Posterior cingulate gyrus (tissue), 11 donors: ENCODE results near the gene PLXNC1.

Source experiments
- DNase-seq, 10 donors: peaks; one replicate each; pipeline versions ENCODE4 v3.0.0 to v3.0.0-alpha.2; 2020 to 2021; ENCODE audit warnings: mixed read lengths in 3 of 10
- intact Hi-C: fragments of 100-400 bp; cut with DNase I; formaldehyde crosslinking; loops from one replicate; pipeline ENCODE4 v1.15.1; 2023

PLXNC1 gene

GRCh38 chr12:94260717-94261116 lies 112.3 kb downstream of the PLXNC1 start:
- intact Hi-C loops, result no loop called here
- no peak for DNase-seq

GRCh38 chr12:94261119-94261518 lies 112.7 kb downstream of the PLXNC1 start:
- intact Hi-C loops, result no loop called here
- DNase-seq, result no peak

GRCh38 chr12:94261786-94262185 lies 113.4 kb downstream of the PLXNC1 start:
- no peak for DNase-seq
- intact Hi-C loops, result no loop called here

- peak; percentile 60 to 96 (median 72) for DNase-seq
- intact Hi-C loops, result no loop called here
Measured at GRCh38 chr12:94262228-94263010, 114.0 kb downstream of the PLXNC1 start.

GRCh38 chr12:94263011-94263811 lies 114.8 kb downstream of the PLXNC1 start:
- intact Hi-C loops, result no loop called here
- no peak for DNase-seq

DNA sequence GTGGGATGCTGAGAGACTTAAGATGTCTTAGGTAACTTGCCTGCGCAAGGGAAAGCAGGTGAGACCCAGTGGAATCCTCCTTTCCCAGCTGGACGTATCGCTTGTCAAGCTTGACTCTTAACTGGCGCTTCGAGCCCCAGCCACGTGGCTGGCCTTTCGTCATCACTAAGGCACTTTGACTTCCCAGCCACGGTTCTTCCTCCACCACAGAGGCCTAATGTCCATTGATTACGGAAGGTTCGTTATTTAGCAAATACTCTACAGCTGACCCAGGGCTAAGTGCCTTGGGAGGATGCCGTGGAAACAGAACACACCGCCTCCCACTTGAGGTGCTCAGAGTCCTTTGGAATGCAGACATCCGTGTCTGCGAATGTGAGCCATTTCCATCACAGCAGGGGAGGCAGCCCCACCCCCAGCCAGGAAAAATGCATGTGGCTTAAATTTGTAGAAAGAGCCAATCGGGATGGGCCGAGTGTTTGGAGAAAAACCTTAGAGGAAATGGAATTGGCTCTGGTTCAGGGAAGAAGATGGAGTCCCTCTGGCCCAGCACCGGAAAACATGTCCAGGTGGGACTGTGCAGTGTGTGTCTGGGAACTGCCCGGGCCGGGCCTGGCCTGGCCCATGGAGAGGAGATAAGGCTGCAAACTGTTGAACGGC lies 115.7 kb downstream of the PLXNC1 start:
- intact Hi-C loops, result no loop called here
- no peak for DNase-seq

DNA sequence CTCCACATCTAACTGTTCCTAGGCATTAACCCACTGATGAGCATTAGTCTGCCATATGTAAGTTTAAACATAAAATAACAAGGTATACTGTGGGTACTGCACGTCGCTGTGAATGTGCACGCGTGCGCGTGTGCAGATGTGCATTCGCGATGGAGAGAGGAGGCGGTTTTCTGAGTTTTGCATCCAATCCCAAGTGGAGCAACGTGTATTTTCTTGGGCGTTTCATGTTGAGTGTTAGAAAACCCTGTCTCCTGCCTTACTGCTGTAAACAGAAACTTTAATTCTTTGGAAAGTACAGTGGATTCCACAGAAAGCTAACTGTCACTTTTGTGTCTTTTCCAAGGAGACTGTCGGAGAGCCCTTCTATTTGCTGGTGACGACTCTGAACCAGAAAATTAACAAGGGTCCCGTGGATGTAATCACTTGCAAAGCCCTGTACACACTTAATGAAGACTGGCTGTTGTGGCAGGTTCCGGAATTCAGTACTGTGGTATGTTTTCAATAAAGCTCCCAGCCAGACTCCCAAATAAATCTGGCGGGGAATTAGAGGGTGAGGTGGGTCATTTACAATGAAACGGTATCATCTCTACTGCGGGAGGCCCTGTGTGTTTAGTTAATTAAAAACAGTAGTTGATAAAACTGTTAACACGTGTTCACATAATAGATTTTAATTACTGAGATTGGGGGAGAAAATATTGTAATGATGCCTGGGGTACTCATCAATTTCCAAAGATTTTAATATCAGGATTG lies 116.5 kb downstream of the PLXNC1 start:
- intact Hi-C loops, result no loop called here
- no peak for DNase-seq

DNA sequence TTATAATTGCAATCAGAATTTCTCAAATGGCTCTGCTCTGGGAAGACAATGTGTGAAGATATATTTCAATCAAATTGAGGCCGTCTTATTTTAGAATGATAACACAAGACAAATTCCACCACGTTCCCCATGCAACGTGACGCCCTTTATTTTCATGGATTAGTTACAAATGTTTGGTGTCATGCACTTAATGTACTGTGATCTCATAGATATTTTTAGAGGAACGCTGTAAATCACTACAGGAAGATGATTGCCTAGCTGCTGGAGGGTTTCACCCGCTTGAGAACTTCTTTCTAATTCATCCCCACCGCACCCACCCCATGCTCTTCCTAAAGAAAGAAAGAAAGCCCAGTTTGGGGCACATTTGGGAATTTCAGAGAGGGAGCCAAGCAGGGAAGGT lies 117.2 kb downstream of the PLXNC1 start:
- no peak for DNase-seq
- intact Hi-C loops, result no loop called here

DNA sequence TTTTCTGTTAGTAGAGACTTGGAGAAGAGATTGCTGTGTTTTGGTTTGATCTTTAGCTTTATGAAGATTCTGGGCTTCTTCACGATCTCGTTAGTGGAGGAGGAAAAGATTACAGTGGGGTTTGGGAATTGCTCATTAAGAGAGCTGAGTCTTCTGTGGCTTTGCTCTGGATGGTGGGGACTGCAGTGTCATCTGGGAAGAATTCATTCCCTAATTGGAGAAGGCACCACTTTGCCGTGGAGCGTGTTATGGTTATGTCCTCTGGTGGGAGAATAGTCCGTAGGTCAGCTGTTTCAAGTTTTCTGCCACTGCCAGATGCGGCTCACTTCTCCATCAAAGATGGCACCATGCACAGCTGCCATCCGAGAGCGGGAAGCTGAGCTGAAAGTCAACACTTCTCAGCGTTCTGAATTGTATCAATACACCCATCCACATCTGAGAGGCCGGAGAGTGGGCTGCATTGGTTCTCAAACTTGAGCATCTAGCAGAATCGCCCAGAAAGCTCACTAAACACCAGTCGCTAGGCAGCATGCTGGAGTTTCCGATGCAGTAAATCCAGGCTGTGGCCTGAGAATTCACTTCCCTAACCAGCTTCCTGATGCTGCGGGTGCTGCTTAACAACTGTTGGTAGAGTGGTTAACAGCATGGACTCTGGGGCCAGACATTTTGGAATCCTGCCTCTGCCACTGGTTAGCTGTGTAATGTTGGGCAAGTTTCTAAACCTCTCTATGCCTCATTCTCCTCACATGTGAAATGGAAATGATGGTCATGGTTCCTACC lies 117.8 kb downstream of the PLXNC1 start:
- intact Hi-C loops, result no loop called here
- no peak for DNase-seq

GRCh38 chr12:94266796-94267536 lies 118.6 kb downstream of the PLXNC1 start:
- no peak for DNase-seq
- intact Hi-C loops, result no loop called here

- intact Hi-C loops, result no loop called here
- DNase-seq, result no peak
Measured at GRCh38 chr12:94267537-94267872, 119.1 kb downstream of the PLXNC1 start.

DNA sequence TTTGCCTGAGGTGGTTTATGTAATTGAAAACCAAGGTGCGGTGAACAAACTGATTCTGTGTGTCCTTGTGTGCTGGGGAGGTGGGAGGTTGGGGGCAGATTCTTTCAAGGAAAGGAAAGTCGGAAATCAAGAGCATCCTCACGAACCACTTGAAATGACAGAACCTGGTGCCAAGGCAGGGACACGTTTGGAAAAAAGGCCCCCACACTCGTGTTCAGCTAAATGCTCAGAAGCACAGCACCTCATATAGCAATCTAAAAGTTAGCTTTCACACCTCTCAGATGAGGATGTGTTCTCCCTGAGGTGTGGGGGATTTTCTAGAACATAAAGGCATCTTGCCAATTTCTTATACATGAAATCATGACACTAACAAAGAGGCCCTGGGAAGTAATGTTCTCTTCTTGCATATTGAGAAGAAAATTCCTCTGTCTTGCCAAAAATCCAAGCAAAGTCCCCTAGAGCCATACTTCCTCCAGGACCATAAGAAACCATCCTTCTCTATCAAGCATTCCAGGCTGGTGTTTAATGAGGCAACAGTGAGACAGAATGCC lies 119.6 kb downstream of the PLXNC1 start:
- intact Hi-C loops, result no loop called here

GRCh38 chr12:94269316-94269999 lies 121.1 kb downstream of the PLXNC1 start:
- intact Hi-C loops, result no loop called here
- DNase-seq, result no peak

More for the DNA sequence above, 119.6 kb downstream of the PLXNC1 start:
- peak in 1 of 10 donors; percentile 27 for DNase-seq

DNA sequence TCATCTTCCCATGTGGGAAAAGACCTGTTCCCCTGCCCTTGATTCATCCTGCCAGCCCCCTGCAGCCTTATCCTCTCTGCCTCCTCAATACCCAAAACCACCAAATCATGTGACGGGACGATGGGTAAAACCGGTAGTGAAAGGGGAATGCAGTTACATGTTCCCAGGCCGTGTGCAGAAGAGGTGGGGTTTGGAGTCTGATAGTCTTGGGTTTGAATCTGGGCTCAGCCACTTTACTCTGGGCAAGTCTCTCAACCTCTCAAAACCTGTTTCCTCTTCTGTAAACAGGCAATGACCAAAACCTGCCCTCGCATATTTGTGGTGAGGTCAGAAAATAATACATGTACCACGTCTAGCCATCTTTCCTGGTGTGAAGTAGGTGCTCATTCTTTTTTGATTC lies 123.0 kb downstream of the PLXNC1 start:
- DNase-seq, result no peak
- intact Hi-C loops, result no loop called here

DNA sequence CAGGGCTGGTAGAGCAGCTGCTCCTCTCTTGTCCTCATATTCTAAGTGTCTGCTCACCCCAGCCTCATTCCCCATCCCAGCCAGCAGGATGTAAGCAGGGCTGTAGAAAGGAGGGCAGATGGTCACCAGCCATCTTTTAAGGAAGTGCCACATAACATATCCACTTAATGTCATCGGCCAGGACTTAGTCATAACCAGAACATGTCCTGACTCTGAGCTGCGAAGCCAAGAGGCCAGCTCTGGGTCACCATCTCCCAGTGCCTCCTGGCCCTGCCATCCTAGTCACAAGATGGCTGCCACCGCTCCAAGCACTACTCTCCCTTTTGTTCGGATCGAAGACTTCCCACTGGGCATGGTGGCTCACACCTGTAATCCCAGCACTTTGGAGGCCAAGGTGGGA lies 123.9 kb downstream of the PLXNC1 start:
- intact Hi-C loops, result no loop called here
- no peak for DNase-seq

DNA sequence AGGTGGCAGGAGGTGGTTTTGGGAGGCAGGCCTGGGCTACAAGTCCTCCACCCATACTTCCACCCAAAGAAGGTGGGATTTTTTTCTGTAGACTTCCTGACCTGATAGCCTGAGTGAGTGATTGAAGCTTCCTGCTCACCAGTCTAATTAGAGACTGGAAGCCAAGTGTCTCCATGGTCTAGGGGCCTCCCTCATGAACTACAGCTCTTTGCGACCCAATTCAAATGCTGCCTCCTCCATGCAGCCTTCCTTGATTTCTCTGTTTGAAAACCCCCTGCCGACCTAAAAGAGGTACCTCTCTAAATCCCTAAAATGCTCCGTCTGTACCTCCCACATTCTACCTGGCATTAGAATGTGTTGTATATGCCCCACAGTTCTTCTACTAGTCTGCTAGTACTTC lies 124.9 kb downstream of the PLXNC1 start:
- DNase-seq, result no peak
- intact Hi-C loops, result no loop called here

DNA sequence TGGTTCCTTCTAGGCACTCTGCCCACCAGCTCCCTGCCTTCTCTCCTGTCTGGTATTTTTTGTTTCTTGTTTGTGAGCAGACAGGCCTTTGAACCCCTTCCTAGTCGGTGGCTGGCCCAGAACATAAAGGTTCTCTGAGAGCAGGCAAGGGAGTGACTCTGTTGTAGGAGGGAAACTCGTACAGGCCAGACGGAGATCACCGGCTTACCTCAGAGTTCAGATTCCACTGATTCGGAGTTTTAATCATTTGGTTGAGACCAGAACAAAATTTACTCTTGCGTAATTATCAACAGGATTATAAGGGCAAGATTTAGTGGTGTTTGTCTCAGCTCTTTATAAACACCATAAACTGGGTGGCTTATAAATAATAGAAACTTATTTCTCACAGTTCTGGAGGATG lies 128.3 kb downstream of the PLXNC1 start:
- no peak for DNase-seq
- intact Hi-C loops, result no loop called here

DNA sequence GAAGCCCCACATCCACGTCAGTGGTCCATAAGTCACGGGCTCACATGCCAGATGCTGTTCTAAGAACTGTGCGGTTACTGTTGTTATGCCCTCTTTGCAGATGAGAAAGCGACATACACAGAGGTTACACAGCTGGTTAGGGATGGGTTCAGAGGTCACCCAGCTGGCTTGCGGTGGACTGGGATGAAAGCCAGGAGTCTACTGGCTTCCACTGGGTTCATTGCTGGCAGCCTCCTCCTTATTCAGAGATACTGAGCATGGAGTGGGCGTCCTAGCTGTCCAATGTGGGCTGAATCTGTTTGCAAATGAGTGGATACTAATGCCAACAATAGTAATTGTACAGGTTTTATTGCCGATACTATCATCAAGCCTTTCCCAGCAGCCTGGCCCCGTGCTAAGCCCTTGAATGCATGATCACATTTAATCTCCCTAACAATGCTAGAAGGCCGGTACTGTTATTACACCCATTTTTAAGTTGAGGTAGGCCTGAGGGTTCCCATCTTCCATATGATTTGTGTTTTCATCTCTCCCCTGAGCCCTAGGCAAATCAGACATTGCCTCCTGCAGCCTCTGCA lies 129.1 kb downstream of the PLXNC1 start:
- intact Hi-C loops, result no loop called here
- DNase-seq, result peak in 3 of 10 donors; percentile 53 to 91 (median 55)
